ENCODE results near the gene PAF1. TPM values are rescaled to one million over a fixed set of nuclear protein-coding genes. Genes with fewer than 3 reads are reported as not detected.

Gene PAF1
- total and polyA plus RNA-seq, 2 of the 13 experiments (the other 11 are each of a cell fraction or from before 2014, with no cell fraction given): 30.2 to 31.1 TPM

DNA sequence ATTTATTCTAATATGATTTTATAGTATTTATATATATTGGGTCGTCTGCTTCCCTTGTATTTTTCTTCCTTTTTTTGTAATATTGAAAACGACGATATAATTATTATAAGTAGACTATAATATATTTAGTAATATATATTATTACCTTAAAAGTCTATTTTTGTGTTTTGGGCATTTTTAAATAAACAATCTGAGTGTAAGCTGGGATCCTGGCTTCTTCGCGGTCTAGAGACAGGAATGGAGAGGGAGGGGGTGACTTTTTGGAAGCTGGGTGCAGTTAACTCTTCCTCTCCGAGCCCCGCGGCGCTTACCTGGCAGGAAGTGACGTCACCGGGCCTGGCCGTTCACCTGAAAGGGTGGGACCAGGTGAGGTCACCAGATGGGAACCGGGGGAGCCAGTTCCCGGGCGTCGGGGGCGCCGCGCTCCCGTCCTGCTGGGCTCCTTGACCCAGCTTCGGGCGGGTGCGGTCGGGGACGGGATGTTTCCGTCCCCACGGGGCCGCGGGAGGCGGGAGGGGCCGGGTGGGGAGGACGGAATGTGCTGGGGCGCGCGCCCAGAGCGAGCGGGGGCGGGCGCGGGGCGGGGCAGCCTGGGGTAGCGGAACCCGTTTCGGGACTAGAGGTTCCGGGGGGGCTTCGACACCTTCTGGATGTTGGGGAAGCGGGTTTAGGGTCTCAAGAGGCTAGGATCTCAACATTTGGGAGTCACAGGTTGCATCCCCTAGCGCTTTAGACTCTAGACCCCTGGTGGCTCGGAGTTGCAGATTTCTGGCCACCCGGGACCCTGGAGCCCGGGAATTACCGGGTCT is 18.5 kb upstream of the PAF1 start (continued):
- no peak for TF ChIP-seq ZSCAN20 (CRISPR knock-in tag; IDR thresholded peaks at IDR 0.05; ENCODE audit: borderline replicate concordance)
- TF ChIP-seq ZNF660 (CRISPR knock-in tag; IDR thresholded peaks at IDR 0.05; ENCODE audit: borderline replicate concordance, low read depth): no peak
- TF ChIP-seq, protein P1, sequence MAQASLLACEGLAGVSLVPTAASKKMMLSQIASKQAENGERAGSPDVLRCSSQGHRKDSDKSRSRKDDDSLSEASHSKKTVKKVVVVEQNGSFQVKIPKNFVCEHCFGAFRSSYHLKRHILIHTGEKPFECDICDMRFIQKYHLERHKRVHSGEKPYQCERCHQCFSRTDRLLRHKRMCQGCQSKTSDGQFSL (CRISPR knock-in tag; IDR thresholded peaks at IDR 0.05): no peak
- TF ChIP-seq ZMYM3 (CRISPR knock-in tag; IDR thresholded peaks at IDR 0.05): no peak
- TF ChIP-seq, protein P2, sequence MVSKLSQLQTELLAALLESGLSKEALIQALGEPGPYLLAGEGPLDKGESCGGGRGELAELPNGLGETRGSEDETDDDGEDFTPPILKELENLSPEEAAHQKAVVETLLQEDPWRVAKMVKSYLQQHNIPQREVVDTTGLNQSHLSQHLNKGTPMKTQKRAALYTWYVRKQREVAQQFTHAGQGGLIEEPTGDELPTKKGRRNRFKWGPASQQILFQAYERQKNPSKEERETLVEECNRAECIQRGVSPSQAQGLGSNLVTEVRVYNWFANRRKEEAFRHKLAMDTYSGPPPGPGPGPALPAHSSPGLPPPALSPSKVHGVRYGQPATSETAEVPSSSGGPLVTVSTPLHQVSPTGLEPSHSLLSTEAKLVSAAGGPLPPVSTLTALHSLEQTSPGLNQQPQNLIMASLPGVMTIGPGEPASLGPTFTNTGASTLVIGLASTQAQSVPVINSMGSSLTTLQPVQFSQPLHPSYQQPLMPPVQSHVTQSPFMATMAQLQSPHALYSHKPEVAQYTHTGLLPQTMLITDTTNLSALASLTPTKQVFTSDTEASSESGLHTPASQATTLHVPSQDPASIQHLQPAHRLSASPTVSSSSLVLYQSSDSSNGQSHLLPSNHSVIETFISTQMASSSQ (IDR thresholded peaks at IDR 0.05; ENCODE audit: low read depth): no peak
- TF ChIP-seq, protein P2 (CRISPR knock-in tag; IDR thresholded peaks at IDR 0.05; ENCODE audit: borderline replicate concordance): no peak
- no peak for TF ChIP-seq SNRNP70 (IDR thresholded peaks at IDR 0.05; ENCODE audit: low read depth, low read length)
- no peak for TF ChIP-seq GPN1 (CRISPR knock-in tag; IDR thresholded peaks at IDR 0.05; ENCODE audit: borderline replicate concordance)
- TF ChIP-seq, protein P3, sequence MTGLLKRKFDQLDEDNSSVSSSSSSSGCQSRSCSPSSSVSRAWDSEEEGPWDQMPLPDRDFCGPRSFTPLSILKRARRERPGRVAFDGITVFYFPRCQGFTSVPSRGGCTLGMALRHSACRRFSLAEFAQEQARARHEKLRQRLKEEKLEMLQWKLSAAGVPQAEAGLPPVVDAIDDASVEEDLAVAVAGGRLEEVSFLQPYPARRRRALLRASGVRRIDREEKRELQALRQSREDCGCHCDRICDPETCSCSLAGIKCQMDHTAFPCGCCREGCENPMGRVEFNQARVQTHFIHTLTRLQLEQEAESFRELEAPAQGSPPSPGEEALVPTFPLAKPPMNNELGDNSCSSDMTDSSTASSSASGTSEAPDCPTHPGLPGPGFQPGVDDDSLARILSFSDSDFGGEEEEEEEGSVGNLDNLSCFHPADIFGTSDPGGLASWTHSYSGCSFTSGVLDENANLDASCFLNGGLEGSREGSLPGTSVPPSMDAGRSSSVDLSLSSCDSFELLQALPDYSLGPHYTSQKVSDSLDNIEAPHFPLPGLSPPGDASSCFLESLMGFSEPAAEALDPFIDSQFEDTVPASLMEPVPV (CRISPR knock-in tag; IDR thresholded peaks at IDR 0.05): peak; percentile 70
- TF ChIP-seq NFYC (CRISPR knock-in tag; IDR thresholded peaks at IDR 0.05): no peak
- no peak for TF ChIP-seq HOXA5 (CRISPR knock-in tag; IDR thresholded peaks at IDR 0.05)
- TF ChIP-seq, protein P4, sequence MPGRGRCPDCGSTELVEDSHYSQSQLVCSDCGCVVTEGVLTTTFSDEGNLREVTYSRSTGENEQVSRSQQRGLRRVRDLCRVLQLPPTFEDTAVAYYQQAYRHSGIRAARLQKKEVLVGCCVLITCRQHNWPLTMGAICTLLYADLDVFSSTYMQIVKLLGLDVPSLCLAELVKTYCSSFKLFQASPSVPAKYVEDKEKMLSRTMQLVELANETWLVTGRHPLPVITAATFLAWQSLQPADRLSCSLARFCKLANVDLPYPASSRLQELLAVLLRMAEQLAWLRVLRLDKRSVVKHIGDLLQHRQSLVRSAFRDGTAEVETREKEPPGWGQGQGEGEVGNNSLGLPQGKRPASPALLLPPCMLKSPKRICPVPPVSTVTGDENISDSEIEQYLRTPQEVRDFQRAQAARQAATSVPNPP (CRISPR knock-in tag; IDR thresholded peaks at IDR 0.05): no peak
- TF ChIP-seq FOXC1 (CRISPR knock-in tag; IDR thresholded peaks at IDR 0.05; ENCODE audit: borderline replicate concordance): no peak; the same call in 1 of the 2 replicates
- TF ChIP-seq, protein P5, sequence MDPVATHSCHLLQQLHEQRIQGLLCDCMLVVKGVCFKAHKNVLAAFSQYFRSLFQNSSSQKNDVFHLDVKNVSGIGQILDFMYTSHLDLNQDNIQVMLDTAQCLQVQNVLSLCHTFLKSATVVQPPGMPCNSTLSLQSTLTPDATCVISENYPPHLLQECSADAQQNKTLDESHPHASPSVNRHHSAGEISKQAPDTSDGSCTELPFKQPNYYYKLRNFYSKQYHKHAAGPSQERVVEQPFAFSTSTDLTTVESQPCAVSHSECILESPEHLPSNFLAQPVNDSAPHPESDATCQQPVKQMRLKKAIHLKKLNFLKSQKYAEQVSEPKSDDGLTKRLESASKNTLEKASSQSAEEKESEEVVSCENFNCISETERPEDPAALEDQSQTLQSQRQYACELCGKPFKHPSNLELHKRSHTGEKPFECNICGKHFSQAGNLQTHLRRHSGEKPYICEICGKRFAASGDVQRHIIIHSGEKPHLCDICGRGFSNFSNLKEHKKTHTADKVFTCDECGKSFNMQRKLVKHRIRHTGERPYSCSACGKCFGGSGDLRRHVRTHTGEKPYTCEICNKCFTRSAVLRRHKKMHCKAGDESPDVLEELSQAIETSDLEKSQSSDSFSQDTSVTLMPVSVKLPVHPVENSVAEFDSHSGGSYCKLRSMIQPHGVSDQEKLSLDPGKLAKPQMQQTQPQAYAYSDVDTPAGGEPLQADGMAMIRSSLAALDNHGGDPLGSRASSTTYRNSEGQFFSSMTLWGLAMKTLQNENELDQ (CRISPR knock-in tag; IDR thresholded peaks at IDR 0.05; ENCODE audit: borderline replicate concordance): no peak
- no peak for TF ChIP-seq SCMH1 (CRISPR knock-in tag; IDR thresholded peaks at IDR 0.05; ENCODE audit: borderline replicate concordance)
- TF ChIP-seq ZNF547 (CRISPR knock-in tag; IDR thresholded peaks at IDR 0.05): no peak
- no peak for TF ChIP-seq ZNF543 (CRISPR knock-in tag; IDR thresholded peaks at IDR 0.05)
- peak; percentile 100 for TF ChIP-seq ZEB1 (IDR thresholded peaks at IDR 0.05; ENCODE audit: insufficient replicate concordance, low read depth)
- TF ChIP-seq ZNF496 (CRISPR knock-in tag; IDR thresholded peaks at IDR 0.05; ENCODE audit: insufficient replicate concordance): no peak

Measured in HepG2 (cell line).